SK-N-SH treated with all-trans-retinoic acid at 6 μM for 48 hours (cell line): ENCODE measurements around the gene KIF26A.

ENCODE experiments used
- ATAC-seq: fragments of 200-7000 bp; cut with Tn5 transposase; 3 replicates; pipeline ENCODE4 v1.9.1; 2020; ENCODE audit warnings: mild to moderate bottlenecking, moderate library complexity
- ARNTL ChIP-seq: fragments of 450-650 bp; formaldehyde crosslinking; IDR thresholded peaks from 2 replicates; pipeline ENCODE4 v1.5.0; 2020; ENCODE audit warnings: low read depth, mild to moderate bottlenecking, moderate library complexity, borderline replicate concordance
- BACH2 ChIP-seq: fragments of 250-450 bp; sonication (Bioruptor Pico); IDR thresholded peaks from 2 replicates; pipeline ENCODE4 v1.9.0; 2021; ENCODE audit warnings: mild to moderate bottlenecking, borderline replicate concordance
- CSDC2 ChIP-seq: fragments of 250-450 bp; sonication (Bioruptor Pico); IDR thresholded peaks from 2 replicates; pipeline ENCODE4 v1.5.0; 2020; ENCODE audit warnings: mild to moderate bottlenecking, moderate library complexity
- CSRNP3 ChIP-seq: fragments of 250-450 bp; sonication (Bioruptor Pico); IDR thresholded peaks from 2 replicates; pipeline ENCODE4 v1.5.1; 2021; ENCODE audit warnings: mild to moderate bottlenecking, moderate library complexity
- GLIS3 ChIP-seq: fragments of 250-450 bp; sonication (Bioruptor Pico); IDR thresholded peaks from 2 replicates; pipeline ENCODE4 v1.5.0; 2020; ENCODE audit warnings: mild to moderate bottlenecking, moderate library complexity
- ISL1 ChIP-seq: fragments of 250-450 bp; sonication (Bioruptor Pico); IDR thresholded peaks from 2 replicates; pipeline ENCODE4 v2.1.2; 2022; ENCODE audit warnings: mild to moderate bottlenecking, moderate library complexity
- OSR1 ChIP-seq: fragments of 250-450 bp; sonication (Bioruptor Pico); IDR thresholded peaks from 2 replicates; pipeline ENCODE4 v1.8.0; 2022; ENCODE audit warnings: moderate library complexity, mild to moderate bottlenecking, inconsistent platforms
- POU6F1 ChIP-seq: fragments of 250-450 bp; sonication (Bioruptor Pico); IDR thresholded peaks from 2 replicates; pipeline ENCODE4 v1.8.0; 2021; ENCODE audit warnings: low read depth, mild to moderate bottlenecking, moderate library complexity, borderline replicate concordance
- PPARA ChIP-seq: fragments of 250-450 bp; sonication (Bioruptor Pico); IDR thresholded peaks from 2 replicates; pipeline ENCODE4 v1.5.0; 2020; ENCODE audit warnings: mild to moderate bottlenecking, borderline replicate concordance
- RARB ChIP-seq: fragments of 250-450 bp; sonication (Bioruptor Pico); IDR thresholded peaks from 2 replicates; pipeline ENCODE4 v1.8.0; 2021; ENCODE audit warnings: mild to moderate bottlenecking, moderate library complexity
- SNAI2 ChIP-seq: fragments of 250-450 bp; sonication (Bioruptor Pico); IDR thresholded peaks from 2 replicates; pipeline ENCODE4 v1.5.0; 2020; ENCODE audit warnings: mild to moderate bottlenecking, moderate library complexity
- TCF4 ChIP-seq: fragments of 250-450 bp; sonication (Bioruptor Pico); IDR thresholded peaks from 2 replicates; pipeline ENCODE4 v1.8.0; 2021; ENCODE audit warnings: mild to moderate bottlenecking, moderate library complexity, borderline replicate concordance
- TSHZ2 ChIP-seq: fragments of 250-450 bp; sonication (Bioruptor Pico); IDR thresholded peaks from 2 replicates; pipeline ENCODE4 v1.5.0; 2020; ENCODE audit warnings: mild to moderate bottlenecking, moderate library complexity
- ZC3H10 ChIP-seq: fragments of 250-450 bp; sonication (Bioruptor Pico); IDR thresholded peaks from 2 replicates; pipeline ENCODE4 v1.5.1; 2021; ENCODE audit warnings: mild to moderate bottlenecking, moderate library complexity
- ZFP30 ChIP-seq: fragments of 450-650 bp; formaldehyde crosslinking; IDR thresholded peaks from 2 replicates; pipeline ENCODE4 v1.5.0; 2022; ENCODE audit warnings: mild to moderate bottlenecking, moderate library complexity
- ZNF565 ChIP-seq: fragments of 450-650 bp; formaldehyde crosslinking; conservative IDR thresholded peaks from 2 replicates; pipeline ENCODE4 v1.5.0; 2020; ENCODE audit warnings: low read depth, mild to moderate bottlenecking, moderate library complexity
- ZNF70 ChIP-seq: fragments of 450-650 bp; formaldehyde crosslinking; IDR thresholded peaks from 2 replicates; pipeline ENCODE4 v1.5.0; 2020; ENCODE audit warnings: mild to moderate bottlenecking, moderate library complexity
- ZNF8 ChIP-seq: fragments of 450-650 bp; formaldehyde crosslinking; IDR thresholded peaks from 2 replicates; pipeline ENCODE4 v1.5.0; 2020; ENCODE audit warnings: mild to moderate bottlenecking, moderate library complexity
- TF ChIP-seq, protein P1 (sequence below): fragments of 250-450 bp; sonication (Bioruptor Pico); IDR thresholded peaks from 2 replicates; pipeline ENCODE4 v1.8.0; 2020; ENCODE audit warnings: mild to moderate bottlenecking, moderate library complexity, borderline replicate concordance

Gene KIF26A

DNA sequence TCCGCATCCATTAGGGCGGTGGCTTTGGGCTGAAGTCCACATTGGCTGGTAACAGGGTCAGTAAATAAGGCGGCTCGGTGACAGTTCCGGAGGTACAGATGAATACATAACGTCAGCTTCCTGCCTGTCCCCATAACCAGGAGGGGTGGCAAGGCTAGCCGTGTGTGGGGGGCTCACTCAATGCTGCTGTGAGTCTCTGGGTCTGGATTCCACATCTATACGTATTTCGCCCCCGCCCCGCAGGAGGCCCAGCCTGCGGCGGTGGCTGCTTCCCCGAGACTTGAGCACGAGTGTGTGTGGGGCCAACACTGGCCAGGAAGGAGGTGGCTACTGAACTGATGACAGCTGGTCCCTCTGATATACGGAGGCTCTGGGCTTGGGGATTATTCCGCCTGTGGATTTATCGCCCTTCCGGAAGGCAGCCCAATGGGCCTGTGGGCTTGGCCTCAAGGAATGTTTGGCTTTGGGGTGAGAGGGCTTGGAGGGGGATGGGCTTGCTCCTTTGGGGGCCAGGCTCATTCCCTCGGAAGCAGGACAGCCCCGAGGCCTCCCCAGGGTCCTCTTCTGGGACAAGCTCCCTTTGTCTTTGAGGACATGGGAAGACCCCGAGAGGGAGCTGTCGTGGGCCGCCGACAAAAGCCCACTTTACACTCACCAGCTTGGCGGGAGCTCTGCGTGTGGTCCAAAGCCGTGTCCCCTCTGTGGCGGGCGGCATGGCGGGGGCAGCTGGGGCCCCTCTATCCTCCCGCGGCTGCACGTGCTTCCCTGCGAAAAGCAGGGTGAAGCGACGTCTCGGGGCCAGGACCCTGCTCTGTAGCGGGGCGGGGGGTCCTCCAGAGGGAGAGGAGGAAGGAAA, 82.1 kb downstream of the KIF26A start:
- no peak for ATAC-seq
- no peak for TF ChIP-seq ZFP30 (CRISPR knock-in tag)
- no peak for TF ChIP-seq ZNF565 (CRISPR knock-in tag)
- TF ChIP-seq, protein P1, sequence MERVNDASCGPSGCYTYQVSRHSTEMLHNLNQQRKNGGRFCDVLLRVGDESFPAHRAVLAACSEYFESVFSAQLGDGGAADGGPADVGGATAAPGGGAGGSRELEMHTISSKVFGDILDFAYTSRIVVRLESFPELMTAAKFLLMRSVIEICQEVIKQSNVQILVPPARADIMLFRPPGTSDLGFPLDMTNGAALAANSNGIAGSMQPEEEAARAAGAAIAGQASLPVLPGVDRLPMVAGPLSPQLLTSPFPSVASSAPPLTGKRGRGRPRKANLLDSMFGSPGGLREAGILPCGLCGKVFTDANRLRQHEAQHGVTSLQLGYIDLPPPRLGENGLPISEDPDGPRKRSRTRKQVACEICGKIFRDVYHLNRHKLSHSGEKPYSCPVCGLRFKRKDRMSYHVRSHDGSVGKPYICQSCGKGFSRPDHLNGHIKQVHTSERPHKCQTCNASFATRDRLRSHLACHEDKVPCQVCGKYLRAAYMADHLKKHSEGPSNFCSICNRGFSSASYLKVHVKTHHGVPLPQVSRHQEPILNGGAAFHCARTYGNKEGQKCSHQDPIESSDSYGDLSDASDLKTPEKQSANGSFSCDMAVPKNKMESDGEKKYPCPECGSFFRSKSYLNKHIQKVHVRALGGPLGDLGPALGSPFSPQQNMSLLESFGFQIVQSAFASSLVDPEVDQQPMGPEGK (CRISPR knock-in tag) = no peak
- TF ChIP-seq GLIS3 = no peak
- no peak for TF ChIP-seq ZNF70
- TF ChIP-seq SNAI2 (CRISPR knock-in tag) = no peak
- no peak for TF ChIP-seq ZNF8 (CRISPR knock-in tag)
- no peak for TF ChIP-seq BACH2 (CRISPR knock-in tag)
- no peak for TF ChIP-seq TCF4 (CRISPR knock-in tag)
- TF ChIP-seq POU6F1 (CRISPR knock-in tag) = no peak
- no peak for TF ChIP-seq ZC3H10 (CRISPR knock-in tag)
- TF ChIP-seq CSDC2 (CRISPR knock-in tag) = no peak
- TF ChIP-seq TSHZ2 (CRISPR knock-in tag) = no peak
- no peak for TF ChIP-seq ARNTL (CRISPR knock-in tag)
- TF ChIP-seq RARB (CRISPR knock-in tag) = no peak
- no peak for TF ChIP-seq OSR1 (CRISPR knock-in tag)
- TF ChIP-seq CSRNP3 (CRISPR knock-in tag) = no peak

GRCh38 chr14:104221071-104221625, 82.8 kb downstream of the KIF26A start:
- ATAC-seq = no peak
- no peak for TF ChIP-seq ZNF70
- no peak for TF ChIP-seq PPARA (CRISPR knock-in tag)
- TF ChIP-seq ZC3H10 (CRISPR knock-in tag) = no peak
- TF ChIP-seq TCF4 (CRISPR knock-in tag) = no peak
- TF ChIP-seq ISL1 (CRISPR knock-in tag) = no peak
- TF ChIP-seq TSHZ2 (CRISPR knock-in tag) = no peak
